ENCODE results near the gene DDX52.
"Not testable (repeated sequence)": the region's sequence is repeated elsewhere in the genome, so short reads cannot be mapped to it uniquely, and the experiment has no call there.

The DDX52 gene

DNA sequence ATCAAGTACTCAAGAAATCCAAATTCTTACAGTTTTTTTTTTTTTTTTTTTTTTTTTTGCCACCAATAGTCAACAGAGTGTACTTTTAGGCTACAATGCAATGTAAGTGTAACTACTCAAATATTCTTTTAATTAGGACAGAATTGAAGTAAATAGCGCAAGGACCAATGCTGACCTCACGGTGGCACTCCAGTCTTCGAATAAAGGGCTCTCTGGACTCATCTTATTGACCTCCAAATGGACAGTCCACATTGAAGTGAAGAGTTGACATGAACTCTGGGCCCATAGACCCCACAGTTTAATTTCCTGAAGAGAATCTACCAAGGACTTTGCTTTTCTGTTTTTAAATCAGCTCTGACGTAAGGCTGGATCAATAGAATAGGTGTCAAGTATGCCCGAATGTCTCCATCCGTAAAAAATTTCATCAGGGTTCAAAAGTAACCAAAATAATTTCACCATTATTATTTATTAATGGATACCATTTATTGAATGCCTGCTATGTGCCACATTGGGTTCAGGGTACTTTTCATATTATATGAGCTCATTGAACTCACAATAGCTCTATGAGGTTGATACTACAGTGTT is 7.3 kb upstream of the DDX52 start:
- DNase-seq, result peak; percentile 19

- DNase-seq, result no peak
Measured at GRCh38 chr17:37648555-37648954, 5.3 kb upstream of the DDX52 start.

DNA sequence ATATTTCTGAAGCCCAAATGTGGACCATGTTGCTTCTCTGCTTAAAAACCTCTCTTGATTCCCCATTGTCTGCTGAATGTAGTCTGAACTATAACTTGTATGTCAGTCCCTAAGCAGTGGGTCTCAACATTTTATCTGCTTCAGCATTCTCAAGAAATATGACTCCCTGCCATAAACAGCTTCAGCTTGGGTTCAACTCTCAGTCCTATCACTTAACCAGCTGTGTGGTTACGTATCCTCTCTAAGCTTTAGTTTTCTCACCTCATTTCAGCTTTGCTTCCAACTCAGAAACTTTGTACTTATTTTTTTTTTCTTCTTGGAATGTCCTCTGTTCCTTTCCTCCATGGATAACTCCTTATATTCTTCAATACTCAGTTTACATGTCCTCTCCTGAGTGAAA is 4.6 kb upstream of the DDX52 start:
- DNase-seq, result no peak

GRCh38 chr17:37643869-37644268 is 623 bp upstream of the DDX52 start:
- no peak for DNase-seq

DNA sequence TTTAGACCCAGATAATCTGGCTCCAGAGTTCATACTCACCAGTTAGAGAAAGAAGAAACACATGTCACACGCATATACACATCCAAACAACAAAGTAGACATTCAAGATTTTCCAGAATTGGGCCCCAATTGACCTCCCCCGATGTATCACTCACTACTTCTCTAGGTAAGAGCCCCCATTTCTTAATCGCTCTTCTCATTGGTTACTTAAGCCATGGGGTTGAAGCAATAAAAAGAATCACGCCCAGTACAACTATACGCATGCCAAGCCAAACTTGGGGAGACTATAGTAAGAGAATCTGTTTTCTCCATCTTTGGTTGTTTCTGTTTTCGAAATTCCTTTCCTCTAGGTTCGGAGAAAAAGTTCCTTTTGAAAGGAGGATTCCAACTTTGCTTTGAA is 565 bp downstream of the DDX52 start:
- DNase-seq, result no peak

DNA sequence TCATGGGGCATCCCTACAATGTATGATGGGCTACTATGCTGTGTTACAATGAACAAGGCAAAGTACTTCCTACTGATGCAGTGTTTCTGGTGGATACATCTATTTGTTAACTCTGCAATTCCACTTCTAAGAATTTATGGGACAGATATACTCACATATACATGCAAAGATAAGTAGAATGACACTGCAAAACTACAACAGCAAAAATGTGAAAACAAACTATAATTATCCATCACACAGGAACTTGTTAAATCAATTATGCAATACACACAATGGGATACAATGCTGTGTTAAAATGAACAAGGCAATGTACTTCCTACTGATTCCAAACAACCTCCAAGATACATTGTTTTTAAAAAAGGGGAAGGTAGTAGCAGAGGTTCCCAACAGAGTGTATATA is 3.2 kb downstream of the DDX52 start:
- no peak for DNase-seq

DNA sequence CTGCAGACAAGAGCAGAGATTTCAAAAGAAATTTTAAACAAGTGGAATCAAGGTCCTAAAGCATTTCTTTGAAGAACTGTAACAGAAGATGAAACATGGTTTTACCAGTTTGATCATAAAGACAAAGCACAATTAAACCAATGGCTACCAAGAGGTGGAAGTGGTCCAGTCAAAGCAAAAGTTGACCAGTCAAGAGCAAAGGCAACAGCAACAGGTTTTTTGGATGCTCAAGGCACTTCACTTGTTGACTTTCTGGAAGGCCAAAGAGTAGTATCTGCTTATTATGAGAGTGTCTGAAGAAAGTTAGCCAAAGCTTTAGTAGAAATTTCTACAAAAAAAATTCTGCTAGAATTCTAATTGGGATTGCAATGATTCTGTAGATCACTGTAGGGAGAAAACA is 5.3 kb downstream of the DDX52 start:
- DNase-seq, result no peak

- not testable (repeated sequence) for DNase-seq
Measured at GRCh38 chr17:37616430-37616829, 26.8 kb downstream of the DDX52 start.

- no peak for DNase-seq
Measured at GRCh38 chr17:37614823-37615222, 28.4 kb downstream of the DDX52 start.

GRCh38 chr17:37614391-37614790 is 28.9 kb downstream of the DDX52 start:
- DNase-seq, result no peak

DNA sequence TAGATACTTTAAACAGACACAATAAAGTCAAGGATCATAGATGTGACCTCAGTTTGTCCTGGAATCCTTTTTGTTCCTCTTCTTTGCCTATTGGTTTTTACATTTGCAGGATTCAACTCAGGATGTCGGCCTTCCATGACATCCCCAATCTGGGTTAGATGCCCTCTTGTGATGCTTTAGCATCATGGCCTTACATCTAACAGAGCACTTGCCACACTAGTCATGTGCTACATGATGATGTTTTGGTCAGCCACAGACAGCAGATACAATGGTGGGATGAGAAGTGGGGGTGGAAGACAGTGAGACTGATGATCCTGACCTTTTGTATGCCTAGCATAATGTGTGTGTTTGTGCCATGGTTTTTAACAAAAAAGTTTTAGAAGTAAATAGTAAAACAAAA is 32.3 kb downstream of the DDX52 start:
- DNase-seq, result no peak

- DNase-seq, result not testable (repeated sequence)
Measured at GRCh38 chr17:37610041-37610420, 33.2 kb downstream of the DDX52 start.

DNA sequence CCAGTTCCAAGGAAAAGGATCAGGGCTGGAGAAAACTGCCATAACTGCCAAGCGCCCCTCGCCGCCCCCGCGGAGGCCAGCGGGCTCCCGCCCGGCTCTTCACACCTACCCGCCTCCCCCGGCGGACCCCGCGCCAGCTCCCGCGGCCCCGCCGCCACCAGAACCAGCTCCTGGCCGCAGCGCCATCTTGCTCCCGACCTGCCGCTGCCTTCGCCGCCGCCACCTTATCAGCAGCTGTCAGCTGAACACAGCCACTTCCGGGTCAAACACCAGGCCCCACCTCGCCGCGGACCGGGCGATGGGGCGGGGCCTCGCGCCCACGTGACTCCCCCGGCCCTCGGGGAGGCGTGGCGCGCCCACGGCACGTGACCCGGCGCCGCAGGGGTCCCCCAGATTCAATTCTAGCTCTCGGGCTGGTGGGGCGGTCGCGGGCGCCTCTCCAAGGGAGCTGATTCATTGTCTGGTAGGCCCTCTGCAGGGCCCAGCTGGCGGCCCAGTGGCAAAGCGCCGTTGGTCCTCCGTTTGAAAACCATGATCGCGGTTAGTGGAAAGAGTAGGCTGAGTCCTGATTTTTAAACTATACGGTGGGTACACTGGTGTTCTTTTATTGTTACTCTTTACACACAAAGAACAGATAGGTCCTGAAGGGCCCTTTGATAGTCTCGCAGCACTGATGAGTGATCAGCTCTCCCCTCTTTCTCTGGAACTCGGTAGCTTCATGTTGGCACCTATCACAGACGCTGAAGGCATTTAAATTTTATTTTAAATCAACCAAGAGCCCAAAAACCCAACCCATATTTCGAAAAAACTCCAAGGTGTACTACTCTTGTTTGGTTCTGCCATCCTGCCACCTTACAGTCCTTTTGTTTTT is 33.8 kb downstream of the DDX52 start, which contains the start of gene SYNRG:
Gene SYNRG (minus strand): TSS at position 249 of the 871 bp plus-strand sequence. CDS start 63 bp downstream, at position 186.
- peak; percentile 87 for DNase-seq

DNA sequence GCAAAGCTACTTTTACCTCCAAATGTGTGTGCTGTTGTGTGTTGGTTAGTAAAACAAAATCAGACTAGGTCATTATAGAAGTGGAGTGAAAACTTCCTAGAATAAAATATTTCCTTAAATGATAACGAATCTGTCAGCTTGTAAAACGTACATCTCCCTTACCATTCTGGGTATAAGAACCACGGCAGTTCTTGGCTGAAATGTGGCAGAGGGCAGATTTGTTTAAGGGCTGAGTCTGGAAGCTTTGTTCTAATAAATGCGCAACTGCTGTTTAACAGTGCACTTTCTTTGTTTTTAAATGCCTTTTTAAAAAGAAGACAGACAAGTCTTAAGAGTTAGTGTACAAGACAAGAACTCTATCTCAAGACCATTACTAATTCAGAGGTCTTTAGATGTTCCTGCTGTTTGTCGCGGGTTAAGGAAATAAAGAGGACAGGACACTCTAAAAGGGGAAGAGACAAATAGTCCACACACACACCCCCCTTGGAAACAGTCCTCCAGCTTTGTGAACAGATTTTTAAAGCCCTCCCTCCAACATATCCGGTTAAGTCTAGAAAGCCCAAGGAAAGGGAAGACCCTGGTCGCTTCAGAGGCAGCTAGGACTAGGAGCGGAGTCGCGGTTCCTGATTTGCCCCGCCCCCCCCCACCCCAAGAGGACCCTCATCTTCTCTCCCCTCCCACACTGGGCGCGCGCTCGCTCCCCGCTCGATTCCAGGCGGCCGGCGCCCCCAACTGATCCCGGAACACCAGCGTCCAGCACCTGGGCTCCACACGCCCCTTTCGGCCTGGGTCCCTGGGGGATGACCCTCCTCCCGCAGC is 34.7 kb downstream of the DDX52 start:
- peak; percentile 35 for DNase-seq

DNA sequence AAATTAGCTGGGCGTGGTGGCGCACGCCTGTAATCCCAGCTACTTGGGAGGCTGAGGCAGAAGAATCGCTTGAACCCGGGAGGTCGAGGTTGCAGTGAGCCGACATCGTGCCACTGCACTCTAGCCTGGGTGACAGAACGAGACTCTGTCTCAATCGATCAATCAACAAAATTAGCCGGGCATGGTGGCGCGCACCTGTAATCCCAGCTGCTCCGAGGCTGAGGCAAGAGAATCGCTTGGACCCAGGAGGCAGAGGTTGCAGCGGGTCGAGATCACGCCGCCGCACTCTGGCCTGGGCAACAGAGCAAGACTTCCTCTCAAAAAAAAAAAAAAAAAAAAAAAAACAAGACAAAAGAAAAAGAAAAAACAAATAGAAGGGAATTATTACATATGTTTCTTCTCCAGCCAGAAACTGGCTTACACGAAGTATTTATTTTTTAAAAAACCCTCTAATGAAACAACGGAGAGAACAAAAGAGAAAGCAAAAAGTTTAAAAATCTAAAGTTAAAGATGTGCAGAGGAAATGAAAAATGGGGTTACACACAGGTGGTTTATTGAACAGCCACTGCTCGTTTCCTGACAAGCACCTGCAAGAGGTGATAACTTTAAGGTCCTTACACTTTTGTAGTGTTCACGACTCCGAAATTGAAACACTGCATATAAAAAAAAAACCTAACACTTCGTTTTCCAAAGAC is 35.5 kb downstream of the DDX52 start:
- no peak for DNase-seq

- DNase-seq, result no peak
Measured at GRCh38 chr17:37605813-37606505, 37.3 kb downstream of the DDX52 start.

- no peak for DNase-seq
Measured at GRCh38 chr17:37605081-37605480, 38.2 kb downstream of the DDX52 start.

- no peak for DNase-seq
Measured at GRCh38 chr17:37604556-37604955, 38.7 kb downstream of the DDX52 start.

GRCh38 chr17:37598145-37598544 is 45.1 kb downstream of the DDX52 start:
- DNase-seq, result no peak

GRCh38 chr17:37592291-37592690 is 51.0 kb downstream of the DDX52 start:
- no peak for DNase-seq

GRCh38 chr17:37585066-37585465 is 58.2 kb downstream of the DDX52 start:
- no peak for DNase-seq

GRCh38 chr17:37576281-37576680 is 67.0 kb downstream of the DDX52 start:
- no peak for DNase-seq
